IPS DF 6.9 (cell line): ENCODE results near the gene BCL11A.

ENCODE experiments used
- DNase-seq: peaks from one replicate; pipeline ENCODE4 v3.0.0-alpha.2; 2013; ENCODE audit warnings: low read depth, low spot score
- H3K27ac ChIP-seq: one replicate; pipeline ENCODE4 v1.5.1; 2013; ENCODE audit warnings: low read length, control low read depth
- H3K27me3 ChIP-seq: 2 replicates; pipeline ENCODE4 v1.6.1; 2013; ENCODE audit warnings: mild to moderate bottlenecking, low read length; ENCODE audit not compliant: control insufficient read depth, insufficient read depth
- H3K36me3 ChIP-seq: 2 replicates; pipeline ENCODE4 v1.6.1; 2013; ENCODE audit warnings: low read length; ENCODE audit not compliant: control insufficient read depth, insufficient read depth
- H3K4me1 ChIP-seq: 2 replicates; pipeline ENCODE4 v1.6.1; 2013; ENCODE audit warnings: low read length; ENCODE audit not compliant: control insufficient read depth, insufficient read depth
- H3K4me3 ChIP-seq: 2 replicates; pipeline ENCODE4 v1.5.1; 2013; ENCODE audit warnings: mild to moderate bottlenecking, low read length
- H3K9me3 ChIP-seq: 2 replicates; pipeline ENCODE4 v1.6.1; 2013; ENCODE audit warnings: low read length, inconsistent platforms; ENCODE audit not compliant: control insufficient read depth, insufficient read depth
- WGBS: extraction: QIAGEN DNeasy Blood & Tissue Kit; methylation state at CpG from one replicate; pipeline ENCODE4 v1.1.7; 2013; ENCODE audit warnings: mixed read lengths, missing lambda C conversion rate; ENCODE audit not compliant: insufficient read length, insufficient coverage; 5-methylcytosine and 5-hydroxymethylcytosine counted together

Gene BCL11A

GRCh38 chr2:60488291-60488690, 65.2 kb downstream of the BCL11A start:
- H3K27me3 ChIP-seq, result no peaks in the 10 kb centered on the region

GRCh38 chr2:60487174-60487573, 66.3 kb downstream of the BCL11A start:
- Histone ChIP-seq H3K4me3 (no peak overlapping the region), H3K9me3 (no peaks in the 10 kb centered on the region), H3K36me3 (no peaks in the 10 kb centered on the region), H3K27ac (no peak overlapping the region), H3K4me1 (peaks cover 7% of the 10 kb centered on the region), H3K27me3 (no peaks in the 10 kb centered on the region)
- no CpG with 5 or more reads among the region's 5 CpGs for WGBS
- DNase-seq, result no peak

More at GRCh38 chr2:60488291-60488690, 65.2 kb downstream of the BCL11A start:
- H3K27ac ChIP-seq, result no peak overlapping the region
- H3K36me3 ChIP-seq, result no peaks in the 10 kb centered on the region
- WGBS, result no CpG with 5 or more reads among the region's 3 CpGs
- no peak overlapping the region for H3K4me3 ChIP-seq
- no peaks in the 10 kb centered on the region for H3K9me3 ChIP-seq
- DNase-seq, result no peak
- peaks cover 6% of the 10 kb centered on the region for H3K4me1 ChIP-seq

DNA sequence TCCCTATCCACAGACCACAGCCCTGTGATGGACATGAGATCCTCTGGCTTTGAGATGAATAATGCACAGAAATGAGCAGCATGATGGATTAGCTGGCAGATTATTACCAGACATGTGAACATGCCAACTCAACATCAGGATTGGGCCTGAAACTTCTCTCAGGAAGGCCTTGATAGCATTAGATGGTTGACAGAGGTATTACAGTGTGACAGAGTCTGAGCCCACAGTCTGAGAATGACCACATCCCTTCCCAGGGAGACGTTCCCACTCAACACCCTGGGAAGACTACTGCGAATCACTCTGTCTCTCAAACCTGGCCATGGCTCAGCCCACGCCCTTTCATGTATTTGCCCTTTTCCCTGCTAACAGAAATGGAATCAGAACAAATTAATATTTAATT, 66.9 kb downstream of the BCL11A start:
- no peaks in the 10 kb centered on the region for H3K27me3 ChIP-seq
- no peak overlapping the region for H3K27ac ChIP-seq
- H3K4me3 ChIP-seq, result no peak overlapping the region
- H3K4me1 ChIP-seq, result peaks cover 7% of the 10 kb centered on the region
- H3K36me3 ChIP-seq, result no peaks in the 10 kb centered on the region
- no CpG with 5 or more reads among the region's 3 CpGs for WGBS
- DNase-seq, result no peak
- H3K9me3 ChIP-seq, result no peaks in the 10 kb centered on the region

DNA sequence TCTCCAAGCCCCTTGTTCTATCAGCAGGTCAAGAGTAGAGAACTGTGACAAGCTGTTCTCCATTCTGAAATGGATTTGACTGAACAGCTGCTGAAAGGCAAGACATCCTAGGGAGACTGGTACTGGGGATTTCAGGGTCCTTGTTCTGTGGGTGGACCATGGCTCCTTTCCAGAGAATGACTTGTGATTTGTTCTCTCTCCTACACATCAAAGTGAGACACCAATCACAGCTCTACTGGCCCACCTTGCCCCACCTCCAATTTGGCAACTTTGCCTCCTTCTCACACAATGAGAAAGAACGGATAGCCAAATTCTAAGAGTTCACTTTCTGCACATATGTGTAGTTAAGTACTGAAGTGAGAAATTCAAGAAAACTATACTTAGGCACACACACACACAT, 67.4 kb downstream of the BCL11A start:
- Histone ChIP-seq H3K36me3 (no peaks in the 10 kb centered on the region), H3K4me1 (peaks cover 7% of the 10 kb centered on the region), H3K9me3 (no peaks in the 10 kb centered on the region), H3K27me3 (no peaks in the 10 kb centered on the region), H3K4me3 (no peak overlapping the region), H3K27ac (no peak overlapping the region)
- no peak for DNase-seq
- no CpG with 5 or more reads among the region's 1 CpG for WGBS

- Histone ChIP-seq H3K4me3 (no peak overlapping the region), H3K27ac (no peak overlapping the region), H3K4me1 (peaks cover 7% of the 10 kb centered on the region), H3K27me3 (no peaks in the 10 kb centered on the region), H3K36me3 (no peaks in the 10 kb centered on the region), H3K9me3 (no peaks in the 10 kb centered on the region)
- DNase-seq, result no peak
- WGBS, result no CpG with 5 or more reads among the region's 5 CpGs
Measured at GRCh38 chr2:60485550-60485949, 67.9 kb downstream of the BCL11A start.

- no peak overlapping the region for H3K27ac ChIP-seq
- no peak for DNase-seq
- no peaks in the 10 kb centered on the region for H3K9me3 ChIP-seq
- WGBS, result no CpG with 5 or more reads among the region's 4 CpGs
- H3K4me3 ChIP-seq, result no peak overlapping the region
- no peaks in the 10 kb centered on the region for H3K27me3 ChIP-seq
- H3K36me3 ChIP-seq, result no peaks in the 10 kb centered on the region
- H3K4me1 ChIP-seq, result peaks cover 7% of the 10 kb centered on the region
Measured at GRCh38 chr2:60485055-60485454, 68.4 kb downstream of the BCL11A start.

GRCh38 chr2:60484133-60484645, 69.3 kb downstream of the BCL11A start:
- no peaks in the 10 kb centered on the region for H3K9me3 ChIP-seq
- no peaks in the 10 kb centered on the region for H3K36me3 ChIP-seq
- H3K4me1 ChIP-seq, result peaks cover 7% of the 10 kb centered on the region
- H3K27ac ChIP-seq, result no peak overlapping the region
- no CpG with 5 or more reads among the region's 7 CpGs for WGBS
- DNase-seq, result no peak
- H3K27me3 ChIP-seq, result no peaks in the 10 kb centered on the region
- H3K4me3 ChIP-seq, result no peak overlapping the region

DNA sequence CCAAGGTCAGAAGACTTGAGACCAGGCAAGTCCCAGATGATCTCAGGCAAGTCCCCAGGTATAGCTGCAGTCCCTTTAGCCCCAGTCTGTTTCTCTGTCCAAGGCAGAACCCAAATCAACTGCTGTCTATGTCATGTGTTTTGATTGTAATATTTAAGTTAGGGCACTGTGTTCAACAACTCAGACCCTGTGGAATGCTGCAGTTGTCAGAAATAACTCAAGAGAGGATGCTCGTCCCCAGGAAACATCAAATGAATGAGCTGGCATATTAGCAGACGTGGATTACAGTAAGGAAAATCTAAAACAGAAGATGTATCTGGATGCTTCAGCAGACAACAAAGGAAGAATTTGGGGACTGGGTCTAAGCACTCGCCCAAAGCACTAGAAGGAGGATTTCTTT, 70.1 kb downstream of the BCL11A start:
- H3K9me3 ChIP-seq, result no peaks in the 10 kb centered on the region
- no peaks in the 10 kb centered on the region for H3K27me3 ChIP-seq
- peaks cover 9% of the 10 kb centered on the region for H3K4me1 ChIP-seq
- WGBS, result no CpG with 5 or more reads among the region's 3 CpGs
- H3K4me3 ChIP-seq, result no peak overlapping the region
- H3K27ac ChIP-seq, result no peak overlapping the region
- no peaks in the 10 kb centered on the region for H3K36me3 ChIP-seq
- DNase-seq, result no peak

DNA sequence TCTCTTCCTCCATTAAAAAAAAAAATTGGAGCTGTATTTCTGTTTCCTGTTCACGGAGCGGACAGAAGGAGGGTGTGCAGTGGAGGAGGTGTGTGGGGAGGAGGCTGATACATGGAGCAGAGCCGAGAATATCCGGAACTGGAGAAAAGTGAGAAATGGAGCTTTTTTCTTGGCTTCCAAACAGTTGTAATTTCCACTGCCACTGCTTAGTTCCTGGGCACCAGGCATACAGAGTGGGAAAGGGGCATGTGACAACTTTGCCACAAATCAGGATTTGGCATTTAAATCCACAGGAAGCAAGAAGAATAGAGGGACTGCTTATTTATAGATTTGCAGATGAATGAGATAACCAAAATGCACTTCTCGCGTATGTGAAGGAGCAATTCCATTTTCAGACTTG, 71.2 kb downstream of the BCL11A start:
- no peak for DNase-seq
- Histone ChIP-seq H3K27ac (no peak overlapping the region), H3K4me1 (peaks cover 9% of the 10 kb centered on the region), H3K36me3 (no peaks in the 10 kb centered on the region), H3K4me3 (no peak overlapping the region), H3K9me3 (no peaks in the 10 kb centered on the region), H3K27me3 (no peaks in the 10 kb centered on the region)
- WGBS, result no CpG with 5 or more reads among the region's 6 CpGs

- H3K27ac ChIP-seq, result no peak overlapping the region
- no peak for DNase-seq
- WGBS, result no CpG with 5 or more reads among the region's 6 CpGs
Measured at GRCh38 chr2:60481257-60481656, 72.2 kb downstream of the BCL11A start.

DNA sequence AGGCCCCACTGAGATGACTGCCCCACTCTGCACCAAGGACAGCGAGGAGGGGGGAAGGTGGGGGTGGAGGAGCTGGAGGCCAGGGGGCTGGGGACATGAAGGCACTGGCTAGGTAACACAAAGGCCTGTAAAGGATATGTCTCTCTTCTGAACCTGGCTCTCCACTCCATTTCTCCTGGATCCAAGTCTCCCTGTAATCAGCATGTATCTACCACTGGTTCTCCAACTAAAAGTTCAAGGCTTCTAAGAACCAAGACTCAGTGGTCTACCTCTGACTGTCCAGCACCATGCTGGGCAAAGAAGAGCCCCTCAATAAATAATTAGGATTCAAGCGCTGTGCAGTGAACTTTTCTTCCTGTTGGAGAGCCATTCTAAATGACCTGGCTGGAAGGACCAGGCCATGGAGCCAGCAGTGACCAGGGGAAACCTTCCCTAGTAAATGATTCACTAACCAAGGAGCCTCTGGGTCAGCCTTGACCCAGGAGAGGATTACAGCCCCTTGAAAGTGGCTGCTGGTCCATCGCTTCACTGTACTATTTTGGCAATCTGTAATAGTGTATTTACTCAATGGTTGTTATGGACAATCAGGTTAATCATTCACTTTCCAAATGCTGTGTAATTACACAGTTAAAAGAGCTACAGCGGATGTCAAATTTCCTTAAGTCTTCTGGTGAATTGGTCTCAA, 73.2 kb downstream of the BCL11A start:
- Histone ChIP-seq H3K36me3 (no peaks in the 10 kb centered on the region), H3K4me1 (peaks cover 17% of the 10 kb centered on the region), H3K9me3 (no peaks in the 10 kb centered on the region), H3K27ac (no peak overlapping the region), H3K27me3 (no peaks in the 10 kb centered on the region), H3K4me3 (no peak overlapping the region)
- DNase-seq, result no peak
- WGBS, result no CpG with 5 or more reads among the region's 4 CpGs

More at GRCh38 chr2:60481257-60481656, 72.2 kb downstream of the BCL11A start:
- Histone ChIP-seq H3K9me3 (no peaks in the 10 kb centered on the region), H3K4me3 (no peak overlapping the region), H3K27me3 (no peaks in the 10 kb centered on the region), H3K4me1 (peaks cover 15% of the 10 kb centered on the region), H3K36me3 (no peaks in the 10 kb centered on the region)
